Right lobe of liver (tissue), 4 donors: Measurements from ENCODE around the gene CAPRIN1.

Source experiments
- POLR2A ChIP-seq: fragments of 450-650 bp; IDR thresholded peaks from one replicate; pipeline ENCODE4 v1.6.1; 2017; ENCODE audit warnings: antibody characterized with exemption, mild to moderate bottlenecking
- TF ChIP-seq, protein P1 (sequence below), 4 donors: fragments of 200-600 bp in 3 of 4; fragments of 450-650 bp in 1 of 4; IDR thresholded peaks; one replicate each; pipeline versions ENCODE4 v1.5.1 to v1.8.0; 2016 to 2022; ENCODE audit warnings: antibody characterized with exemption in 4 of 4, mild to moderate bottlenecking in 2 of 4
- donor health status: DM: no; HTN: no; CAD: no.
- donor health status: DM: no; HTN: no; CAD: no.
- donor health status: DM: no; HTN: yes; CAD: no.

GRCh38 chr11:34149274-34149673 is 97.7 kb downstream of the CAPRIN1 start:
- TF ChIP-seq, protein P1, sequence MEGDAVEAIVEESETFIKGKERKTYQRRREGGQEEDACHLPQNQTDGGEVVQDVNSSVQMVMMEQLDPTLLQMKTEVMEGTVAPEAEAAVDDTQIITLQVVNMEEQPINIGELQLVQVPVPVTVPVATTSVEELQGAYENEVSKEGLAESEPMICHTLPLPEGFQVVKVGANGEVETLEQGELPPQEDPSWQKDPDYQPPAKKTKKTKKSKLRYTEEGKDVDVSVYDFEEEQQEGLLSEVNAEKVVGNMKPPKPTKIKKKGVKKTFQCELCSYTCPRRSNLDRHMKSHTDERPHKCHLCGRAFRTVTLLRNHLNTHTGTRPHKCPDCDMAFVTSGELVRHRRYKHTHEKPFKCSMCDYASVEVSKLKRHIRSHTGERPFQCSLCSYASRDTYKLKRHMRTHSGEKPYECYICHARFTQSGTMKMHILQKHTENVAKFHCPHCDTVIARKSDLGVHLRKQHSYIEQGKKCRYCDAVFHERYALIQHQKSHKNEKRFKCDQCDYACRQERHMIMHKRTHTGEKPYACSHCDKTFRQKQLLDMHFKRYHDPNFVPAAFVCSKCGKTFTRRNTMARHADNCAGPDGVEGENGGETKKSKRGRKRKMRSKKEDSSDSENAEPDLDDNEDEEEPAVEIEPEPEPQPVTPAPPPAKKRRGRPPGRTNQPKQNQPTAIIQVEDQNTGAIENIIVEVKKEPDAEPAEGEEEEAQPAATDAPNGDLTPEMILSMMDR (IDR thresholded peaks at IDR 0.05): no peak
- no peak for TF ChIP-seq POLR2A
